ENCODE measurements around the gene NPC2.

GRCh38 chr14:74510223-74510931, 17.3 kb upstream of the NPC2 start:
- TF ChIP-seq CTCF (IDR thresholded peaks at IDR 0.05), result no peak
- TF ChIP-seq POLR2A (IDR thresholded peaks at IDR 0.05), result no peak

Data from lower leg skin (tissue), 3 donors.